GM21825 (cell line): ENCODE measurements around the gene RNPEPL1.
"Not testable (repeated sequence)": the region's sequence is repeated elsewhere in the genome, so short reads cannot be mapped to it uniquely, and the experiment has no call there.

Experiments used
- ATAC-seq: cut with Tn5 transposase; IDR thresholded peaks from one replicate; pipeline ENCODE4 v1.9.1; 2021; ENCODE audit warnings: mild to moderate bottlenecking, moderate library complexity; ENCODE audit not compliant: unreplicated experiment

Gene RNPEPL1

GRCh38 chr2:240567872-240568677 is at the start of gene RNPEPL1:
TSS of gene RNPEPL1 (plus strand) at chr2:240568484. CDS start at chr2:240568587, 103 bp downstream.
- peak; percentile 26 for ATAC-seq

GRCh38 chr2:240518981-240519380 is 49.3 kb upstream of the RNPEPL1 start:
- no peak for ATAC-seq

GRCh38 chr2:240519396-240520129 is 48.7 kb upstream of the RNPEPL1 start:
- no peak for ATAC-seq

GRCh38 chr2:240520130-240520973 is 47.9 kb upstream of the RNPEPL1 start:
- no peak for ATAC-seq

GRCh38 chr2:240520974-240521350 is 47.3 kb upstream of the RNPEPL1 start:
- no peak for ATAC-seq

GRCh38 chr2:240521885-240522284 is 46.4 kb upstream of the RNPEPL1 start:
- not testable (repeated sequence) for ATAC-seq

GRCh38 chr2:240522406-240522805 is 45.9 kb upstream of the RNPEPL1 start:
- ATAC-seq, result no peak

- ATAC-seq, result no peak
Observed at GRCh38 chr2:240523451-240524281, 44.6 kb upstream of the RNPEPL1 start.

GRCh38 chr2:240524963-240525718 is 43.1 kb upstream of the RNPEPL1 start:
- ATAC-seq, result no peak

- no peak for ATAC-seq
Observed at GRCh38 chr2:240525802-240526201, 42.5 kb upstream of the RNPEPL1 start.

- no peak for ATAC-seq
Observed at GRCh38 chr2:240526521-240526920, 41.8 kb upstream of the RNPEPL1 start.

GRCh38 chr2:240527153-240527750 is 41.0 kb upstream of the RNPEPL1 start:
- ATAC-seq, result no peak

GRCh38 chr2:240528406-240529040 is 39.8 kb upstream of the RNPEPL1 start:
- no peak for ATAC-seq

- ATAC-seq, result no peak
Observed at GRCh38 chr2:240529344-240529999, 38.8 kb upstream of the RNPEPL1 start.

- no peak for ATAC-seq
Observed at GRCh38 chr2:240530181-240530580, 38.1 kb upstream of the RNPEPL1 start.

- no peak for ATAC-seq
Observed at GRCh38 chr2:240531038-240531437, 37.2 kb upstream of the RNPEPL1 start.

GRCh38 chr2:240532031-240532775 is 36.1 kb upstream of the RNPEPL1 start:
- no peak for ATAC-seq
